Measurements from ENCODE around the gene UMODL1.

The UMODL1 gene

GRCh38 chr21:42117967-42118780 is 47.1 kb downstream of the UMODL1 start:
- FAIRE-seq: no peak

GRCh38 chr21:42118901-42119300 is 47.8 kb downstream of the UMODL1 start:
- no peak for FAIRE-seq

GRCh38 chr21:42120101-42120902 is 49.2 kb downstream of the UMODL1 start:
- no peak for FAIRE-seq

GRCh38 chr21:42120903-42121535 is 49.9 kb downstream of the UMODL1 start:
- FAIRE-seq: no peak

- no peak for FAIRE-seq
These were observed 50.7 kb downstream of the UMODL1 start for GRCh38 chr21:42121794-42122193.

GRCh38 chr21:42122398-42122797 is 51.3 kb downstream of the UMODL1 start:
- FAIRE-seq: no peak

GRCh38 chr21:42122808-42123207 is 51.7 kb downstream of the UMODL1 start:
- no peak for FAIRE-seq

GRCh38 chr21:42123219-42123908 is 52.2 kb downstream of the UMODL1 start:
- no peak for FAIRE-seq

- no peak for FAIRE-seq
These were observed 53.0 kb downstream of the UMODL1 start for GRCh38 chr21:42124081-42124480.

- FAIRE-seq: no peak
These were observed 53.9 kb downstream of the UMODL1 start for GRCh38 chr21:42124826-42125570.

- no peak for FAIRE-seq
These were observed 54.7 kb downstream of the UMODL1 start for GRCh38 chr21:42125571-42126544.

- no peak for FAIRE-seq
These were observed 56.3 kb downstream of the UMODL1 start for GRCh38 chr21:42127164-42128150.

- FAIRE-seq: no peak
These were observed 58.5 kb downstream of the UMODL1 start for GRCh38 chr21:42129300-42130266.

- no peak for FAIRE-seq
These were observed 59.3 kb downstream of the UMODL1 start for GRCh38 chr21:42130441-42130840.

- no peak for FAIRE-seq
These were observed 61.1 kb downstream of the UMODL1 start for GRCh38 chr21:42132183-42132582.

- FAIRE-seq: no peak
These were observed 62.0 kb downstream of the UMODL1 start for GRCh38 chr21:42133131-42133530.

- FAIRE-seq: no peak
These were observed 64.4 kb downstream of the UMODL1 start for GRCh38 chr21:42135386-42136052.

Measured in endometrium (tissue), 2 donors.